ENCODE results near the gene COL27A1.
A peak's percentile ranks its signal among the peaks of the same experiment; 100 is the strongest.

Gene COL27A1

DNA sequence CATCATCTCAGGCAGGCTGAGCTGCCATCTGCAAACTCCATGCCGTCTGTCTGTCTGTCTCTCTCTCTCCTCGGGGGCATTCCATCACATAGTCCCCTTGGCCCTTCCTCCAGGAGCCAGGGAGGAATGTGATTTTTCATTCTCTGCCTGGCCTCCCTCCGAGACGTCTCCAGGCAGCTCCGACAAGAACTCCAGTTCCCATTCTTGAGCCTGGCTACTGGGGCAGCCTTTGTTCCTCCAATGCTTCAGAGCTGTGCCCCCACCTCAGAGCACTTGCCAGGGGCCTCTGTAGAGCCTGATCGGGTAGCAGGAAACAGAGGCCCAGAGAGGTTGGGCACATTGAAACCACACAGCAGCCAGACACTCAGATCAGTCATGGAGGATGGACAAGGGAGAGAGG lies 74.0 kb downstream of the COL27A1 start:
- DNase-seq: no peak

DNA sequence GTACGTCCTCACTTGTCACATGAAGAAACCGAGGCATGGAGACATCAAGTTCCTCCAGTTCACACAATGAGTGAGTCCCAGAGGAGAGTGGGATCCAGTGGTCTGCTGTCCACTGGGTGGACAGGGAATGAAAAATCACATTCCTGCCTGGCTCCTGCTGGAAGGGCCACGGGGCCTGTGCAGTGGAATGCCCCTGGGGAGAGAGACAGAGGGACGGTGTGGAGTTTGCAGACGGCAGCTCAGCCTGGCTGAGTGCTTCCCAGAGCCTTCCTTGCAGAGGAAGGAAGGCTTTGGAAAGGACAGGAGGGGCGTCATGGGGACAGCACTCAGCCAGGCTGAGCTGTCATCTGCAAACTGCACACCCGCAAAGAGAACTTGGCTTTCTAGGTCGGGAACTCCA lies 74.7 kb downstream of the COL27A1 start:
- DNase-seq: no peak

DNA sequence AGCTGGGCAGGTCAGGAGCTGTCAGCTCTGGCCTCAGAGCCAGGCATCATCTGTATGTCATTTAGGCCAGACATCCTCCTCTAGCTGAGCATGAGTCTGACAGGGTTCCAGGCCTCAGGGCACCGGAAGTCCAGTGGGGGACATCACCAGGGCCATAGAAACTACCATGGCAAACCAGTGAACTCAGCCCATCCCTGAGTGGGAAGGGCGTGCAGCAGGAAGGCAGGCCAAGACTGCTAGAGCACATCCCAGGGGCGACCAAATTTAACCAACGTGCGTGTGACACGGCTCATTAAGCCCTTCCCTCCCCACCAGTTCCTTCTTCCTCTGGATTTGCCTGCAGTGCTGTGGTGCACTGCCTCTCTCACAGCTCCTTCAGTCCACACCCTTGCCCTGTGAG lies 75.9 kb downstream of the COL27A1 start:
- peak in 1 of 4 experiments; percentile 18 for DNase-seq

DNA sequence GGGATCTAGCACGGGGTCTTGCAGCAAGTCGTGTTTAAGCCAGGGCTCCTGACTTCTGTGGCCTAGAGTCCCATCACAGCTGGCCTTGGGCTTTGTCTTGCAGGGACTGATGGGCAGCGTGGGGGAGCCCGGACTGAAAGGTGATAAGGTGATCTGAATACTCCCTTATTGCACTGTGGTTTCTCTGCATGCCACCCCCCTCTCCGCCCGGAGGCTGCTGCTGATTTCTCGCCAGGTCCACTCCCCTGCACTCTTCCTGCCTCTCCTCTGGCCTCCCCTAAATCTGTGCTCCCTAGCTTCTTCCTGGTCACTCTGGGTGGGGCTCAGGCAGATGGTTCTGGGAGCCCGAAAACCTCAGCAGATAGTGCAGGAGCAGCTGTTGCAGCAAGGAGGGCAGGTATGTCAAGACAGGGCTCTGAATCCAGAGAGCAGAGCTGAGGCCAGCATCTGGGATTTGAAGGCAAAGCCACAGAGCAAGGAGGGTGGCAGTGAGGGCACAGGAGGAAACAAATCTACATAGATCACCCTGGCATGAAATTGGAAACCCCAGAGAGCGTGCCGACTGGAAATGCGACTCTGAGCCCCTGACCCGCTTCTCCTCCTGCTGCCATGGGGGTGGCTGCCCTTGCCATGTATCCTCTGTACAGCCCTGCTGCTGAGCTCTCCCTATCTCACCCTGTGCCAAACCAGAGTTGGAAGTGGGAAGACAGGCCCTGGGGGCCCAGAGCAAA lies 76.5 kb downstream of the COL27A1 start:
- no peak for DNase-seq

DNA sequence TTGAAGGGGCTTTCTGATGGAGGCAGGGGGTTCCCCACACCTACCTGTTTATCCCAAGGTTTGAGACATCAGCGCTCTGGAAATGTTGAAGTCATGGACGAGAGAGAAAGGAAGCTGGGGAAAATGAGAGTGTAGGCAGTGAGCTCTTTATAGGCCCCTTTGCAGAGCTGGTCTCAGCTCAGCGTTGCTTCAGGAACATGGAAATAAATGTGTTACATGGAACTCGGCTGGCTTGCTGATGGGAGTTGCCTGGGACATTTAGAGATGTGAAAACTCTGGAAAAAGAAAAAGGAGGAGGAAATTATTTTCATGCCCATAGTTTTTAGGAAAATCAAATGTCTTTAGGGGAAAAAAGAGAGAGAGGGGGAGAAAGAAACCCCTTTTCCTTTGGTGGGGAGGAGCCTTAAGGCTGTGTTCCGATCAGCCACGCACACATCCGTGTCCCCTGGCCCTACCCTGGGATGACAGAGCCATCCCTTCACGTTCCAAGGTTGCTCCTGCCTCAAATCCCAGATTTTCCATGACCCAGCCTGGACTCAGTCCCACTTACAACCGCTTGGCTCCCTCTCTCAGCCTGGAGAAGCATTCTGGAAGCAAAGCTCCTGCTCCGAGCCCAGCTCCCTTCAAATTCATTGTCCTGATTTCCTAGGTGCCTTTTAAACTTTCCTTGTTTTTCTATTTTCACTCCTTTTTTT lies 78.3 kb downstream of the COL27A1 start:
- DNase-seq: no peak

DNA sequence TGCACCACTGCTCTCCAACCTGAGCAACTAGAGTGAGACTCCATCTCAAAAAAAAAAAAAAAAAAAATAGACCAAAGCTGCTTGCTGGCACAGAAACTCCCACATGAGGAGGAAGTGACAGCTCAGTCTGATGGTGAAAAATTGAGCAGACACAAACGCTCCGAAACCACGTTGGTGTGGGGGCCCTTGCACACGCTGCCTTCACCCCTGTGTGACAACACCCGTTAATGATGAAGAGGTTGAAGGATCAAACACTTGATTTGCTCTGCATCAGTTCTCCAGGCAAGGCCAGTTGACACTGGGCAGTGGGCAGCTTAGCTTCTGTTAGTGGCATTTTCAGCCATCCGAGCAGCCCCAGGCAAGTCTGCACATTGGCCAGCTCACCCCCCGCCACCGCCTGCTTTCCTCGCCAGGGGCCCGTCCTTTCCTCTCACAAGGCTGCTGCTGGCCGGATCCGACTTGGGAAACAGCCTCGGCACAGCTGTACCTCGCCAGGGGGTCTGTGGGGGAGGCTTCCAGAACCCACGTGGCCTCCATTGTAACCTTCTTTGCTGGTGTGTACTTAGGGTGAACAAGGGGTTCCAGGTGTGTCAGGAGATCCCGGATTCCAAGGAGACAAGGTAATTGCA lies 79.8 kb downstream of the COL27A1 start:
- peak; percentile 18 to 48 (median 37) for DNase-seq

DNA sequence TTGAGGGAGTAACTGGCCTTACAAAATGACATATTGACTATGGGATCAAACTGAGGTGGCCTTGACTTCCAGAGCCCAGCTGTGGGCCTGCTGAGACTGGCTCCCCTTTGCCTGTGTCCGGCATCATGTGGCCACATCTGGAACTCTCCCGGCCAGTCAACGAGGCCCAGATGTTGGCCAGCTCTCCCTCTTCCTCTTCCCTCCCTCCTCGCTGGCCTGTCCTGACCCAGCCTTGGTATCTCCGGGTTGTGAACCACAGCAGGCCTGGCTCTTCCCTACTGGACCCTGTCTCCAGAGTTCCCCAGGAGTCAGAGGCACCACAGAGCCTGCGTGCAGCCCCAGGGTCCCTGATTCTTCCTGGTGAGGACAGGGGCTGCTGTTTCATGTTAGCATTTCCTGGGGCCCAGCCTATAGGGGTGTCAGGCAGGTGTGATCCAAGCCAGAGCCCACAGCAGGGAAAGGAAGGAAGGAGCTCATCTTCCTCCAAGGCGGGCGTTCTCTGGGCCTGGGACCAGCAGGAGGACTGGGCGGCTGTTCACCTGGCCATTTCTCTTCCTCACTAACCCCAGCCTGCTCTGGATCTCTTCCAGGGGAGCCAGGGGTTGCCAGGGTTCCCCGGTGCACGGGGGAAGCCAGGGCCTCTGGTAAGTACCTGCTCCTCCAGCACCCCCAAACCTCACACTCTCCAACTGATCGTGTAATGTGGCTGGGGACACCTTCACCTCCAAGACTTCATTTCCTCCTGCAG lies 81.2 kb downstream of the COL27A1 start:
- DNase-seq: no peak

DNA sequence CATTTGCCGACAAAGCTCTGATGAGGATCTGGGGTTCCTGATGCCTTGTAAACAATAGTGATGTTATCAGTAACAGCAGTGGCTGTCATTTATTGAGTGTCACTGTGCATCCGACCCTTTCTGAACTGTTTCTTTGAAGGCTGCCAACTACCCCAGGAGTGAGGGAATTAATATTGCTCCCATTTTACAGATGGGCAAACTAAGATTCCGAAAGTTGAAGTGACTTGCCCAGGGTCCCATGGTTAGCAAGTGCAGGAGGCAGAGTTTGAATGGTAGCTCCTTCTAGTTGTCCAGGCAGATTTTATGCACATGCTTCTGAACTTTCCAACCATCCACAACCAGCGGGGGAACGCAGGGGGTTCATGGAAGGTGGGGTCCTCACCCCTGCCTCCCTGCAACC lies 81.9 kb downstream of the COL27A1 start:
- no peak for DNase-seq

DNA sequence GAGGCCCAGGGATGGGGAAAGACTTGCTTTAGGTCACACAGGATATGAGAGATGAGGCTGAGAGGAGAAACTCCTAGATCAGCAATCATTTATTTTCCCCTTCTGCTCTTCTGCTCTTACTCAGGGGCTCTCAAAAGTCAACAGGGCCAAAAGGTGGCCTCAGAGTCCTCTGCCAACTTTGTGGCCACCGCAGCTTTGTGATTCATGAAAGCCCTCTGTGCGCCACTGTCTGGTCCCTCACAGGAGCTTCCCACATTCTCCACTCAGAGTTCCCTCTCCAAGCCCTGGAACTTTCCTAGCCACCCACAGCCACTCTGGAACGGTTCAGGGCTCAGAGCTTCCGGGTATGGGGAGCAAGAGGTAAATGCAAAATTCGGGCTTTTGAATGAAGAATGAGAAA lies 82.4 kb downstream of the COL27A1 start:
- DNase-seq: no peak

DNA sequence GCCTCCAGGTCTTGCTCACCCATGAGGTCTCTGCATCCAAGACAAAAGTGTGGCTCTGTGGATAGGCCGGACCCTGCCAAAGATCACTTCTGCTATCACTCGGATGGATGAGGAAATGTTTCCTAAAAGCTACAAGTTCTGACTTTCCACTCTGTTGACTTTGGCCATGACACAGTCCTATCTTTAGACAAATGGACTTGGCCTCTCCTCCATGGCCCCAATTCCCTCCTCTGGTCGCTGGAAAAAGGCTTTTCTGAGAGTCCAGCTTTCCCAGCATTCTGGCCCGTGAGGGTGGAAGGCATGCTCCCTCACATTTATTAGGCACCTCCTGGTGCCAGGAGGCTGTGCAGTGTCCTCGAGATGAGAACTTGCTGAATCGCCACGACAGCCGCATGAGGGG lies 83.1 kb downstream of the COL27A1 start:
- DNase-seq: no peak

DNA sequence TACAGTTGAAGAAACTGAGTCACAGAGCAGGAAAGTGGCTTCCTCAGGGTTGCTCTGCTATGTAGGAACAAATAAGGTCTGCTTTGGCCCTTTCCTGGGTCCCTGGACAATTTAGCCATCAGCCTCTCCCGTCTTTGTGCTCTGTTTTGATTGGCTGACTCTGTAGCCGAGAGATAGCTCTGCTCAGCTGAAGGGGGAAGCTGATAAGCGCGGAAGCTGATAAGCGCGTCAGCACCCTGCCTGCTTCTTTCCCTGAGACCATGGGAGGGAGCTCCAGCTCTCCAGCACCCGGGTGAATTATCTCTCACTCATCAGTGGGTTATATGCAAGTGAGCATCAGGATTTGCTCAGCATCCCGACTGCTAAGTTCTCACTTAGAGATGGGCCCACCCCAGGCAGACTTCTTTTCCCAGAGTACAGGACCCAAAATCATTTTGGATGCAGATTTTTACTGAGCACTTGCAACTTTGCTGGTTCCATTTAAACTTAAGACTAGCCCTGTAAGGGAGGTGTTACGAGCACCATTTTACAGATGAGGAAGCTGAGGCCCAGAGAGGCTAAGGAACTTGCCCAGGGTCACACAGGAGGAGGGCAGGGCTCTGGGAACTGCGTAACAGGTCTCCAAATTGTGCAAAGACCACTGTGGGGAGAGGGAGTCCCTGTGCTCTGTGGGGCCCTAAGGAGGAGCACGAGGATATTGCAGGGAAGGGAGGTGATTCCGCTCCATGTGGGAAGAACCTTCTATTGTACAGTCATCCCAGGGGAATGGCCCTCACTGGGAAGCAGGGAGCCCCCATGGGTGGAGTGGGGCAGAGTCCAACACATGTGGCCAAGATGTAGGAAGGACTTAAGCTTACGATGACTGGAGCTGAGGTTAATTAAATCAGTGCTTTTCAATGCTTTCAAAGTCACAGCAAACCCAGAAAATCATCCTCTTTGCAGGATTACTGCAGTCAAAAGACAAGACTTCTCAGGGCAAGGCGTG lies 83.8 kb downstream of the COL27A1 start:
- peak; percentile 4 to 32 (median 12) for DNase-seq

DNA sequence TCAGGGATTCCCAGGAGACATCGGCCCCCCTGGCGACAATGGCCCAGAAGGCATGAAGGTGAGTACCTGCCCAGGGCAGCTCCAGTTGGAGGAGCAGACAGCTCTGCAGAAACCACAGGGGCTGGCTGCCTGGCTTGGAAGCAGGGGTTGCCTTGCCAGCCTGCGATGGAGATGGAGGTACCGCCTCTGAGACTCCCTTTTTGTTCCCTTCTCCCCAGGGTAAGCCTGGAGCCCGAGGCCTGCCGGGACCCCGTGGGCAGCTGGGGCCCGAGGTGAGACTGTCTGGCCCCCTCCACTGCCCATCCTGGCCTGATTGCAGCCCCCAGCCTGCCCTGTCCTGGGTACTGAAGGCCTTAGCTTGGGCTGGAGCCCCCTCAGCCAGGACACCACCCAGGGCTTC lies 84.9 kb downstream of the COL27A1 start:
- no peak for DNase-seq

DNA sequence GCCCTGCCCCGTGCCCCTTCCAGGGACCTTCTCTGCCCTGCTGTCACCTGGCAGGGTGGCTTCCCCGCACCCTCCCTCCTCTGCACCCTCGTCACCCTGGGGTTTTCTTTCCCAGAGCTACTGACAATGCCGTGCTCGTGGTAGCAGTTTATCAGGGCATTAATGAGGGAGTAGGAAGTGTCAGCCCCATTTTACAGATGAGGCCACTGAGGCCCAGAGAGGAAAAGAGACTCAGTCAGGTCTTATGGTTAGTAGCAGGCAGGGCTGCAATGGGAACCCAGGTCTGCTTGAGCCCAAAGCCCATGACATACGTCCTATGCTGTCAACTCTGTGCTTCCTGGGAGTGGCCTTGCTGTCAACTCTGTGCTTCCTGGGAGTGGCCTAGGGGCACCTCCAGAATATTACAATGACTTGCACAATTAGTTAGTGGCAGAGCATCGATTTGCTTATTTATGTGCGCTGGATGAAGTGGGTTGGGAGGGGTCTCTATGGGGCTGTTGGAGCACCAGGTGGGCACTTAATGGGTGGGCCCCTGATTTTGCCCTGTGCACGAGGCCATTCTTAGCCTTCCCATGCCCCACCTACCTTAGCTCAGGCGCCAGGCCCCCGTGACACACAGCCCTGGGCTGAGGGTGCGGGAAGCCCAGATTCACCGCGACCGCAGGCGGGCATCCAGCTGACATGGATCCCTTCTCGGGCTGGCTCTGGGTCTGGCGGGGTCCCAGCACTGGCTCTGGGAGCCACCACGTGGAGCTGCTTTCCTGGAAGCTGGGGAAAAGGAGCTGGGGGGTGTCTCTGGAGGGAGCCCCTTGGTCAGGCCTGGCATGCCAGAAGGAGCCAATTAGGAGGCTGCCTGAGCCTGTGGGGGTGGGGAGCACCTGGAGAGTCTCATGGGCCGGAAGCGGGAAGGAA lies 85.6 kb downstream of the COL27A1 start:
- DNase-seq: no peak

DNA sequence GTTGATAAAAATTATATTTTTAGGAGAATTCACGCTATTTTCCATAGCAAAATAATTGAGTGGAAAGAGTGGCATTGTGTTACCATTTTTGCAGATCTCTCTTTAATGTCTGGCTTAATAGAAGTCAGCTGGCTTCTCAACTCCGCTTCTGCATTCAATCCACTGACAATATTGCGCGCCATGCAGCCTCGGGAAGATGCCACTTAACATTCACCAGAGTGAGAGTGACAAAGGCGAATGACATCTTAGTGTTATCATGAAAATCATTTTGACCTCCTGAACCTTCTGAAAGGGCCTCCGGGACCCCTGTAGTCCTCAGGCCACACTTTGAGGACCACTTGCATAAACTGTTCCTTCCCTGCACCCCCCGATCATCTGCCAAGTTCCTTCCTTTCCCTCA lies 87.5 kb downstream of the COL27A1 start:
- DNase-seq: no peak

DNA sequence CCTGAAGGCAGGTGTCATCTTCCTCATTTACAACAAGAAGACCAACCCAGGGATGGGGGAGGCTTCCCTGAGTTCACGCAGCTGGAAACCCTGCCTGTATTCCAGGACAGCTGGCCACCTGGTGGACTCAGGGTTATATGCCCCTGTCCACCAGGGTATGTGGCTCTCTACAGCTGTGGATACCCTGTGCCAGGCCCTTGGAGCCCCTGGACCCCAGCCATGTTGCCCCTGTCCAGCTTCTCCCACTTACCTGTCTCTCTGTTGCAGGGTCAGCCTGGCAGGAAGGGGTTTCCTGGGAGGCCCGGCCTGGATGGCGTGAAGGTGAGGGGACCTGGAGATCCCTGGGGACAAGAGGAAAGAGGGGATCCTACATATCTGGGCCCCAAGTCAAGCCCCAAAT lies 87.9 kb downstream of the COL27A1 start:
- no peak for DNase-seq

DNA sequence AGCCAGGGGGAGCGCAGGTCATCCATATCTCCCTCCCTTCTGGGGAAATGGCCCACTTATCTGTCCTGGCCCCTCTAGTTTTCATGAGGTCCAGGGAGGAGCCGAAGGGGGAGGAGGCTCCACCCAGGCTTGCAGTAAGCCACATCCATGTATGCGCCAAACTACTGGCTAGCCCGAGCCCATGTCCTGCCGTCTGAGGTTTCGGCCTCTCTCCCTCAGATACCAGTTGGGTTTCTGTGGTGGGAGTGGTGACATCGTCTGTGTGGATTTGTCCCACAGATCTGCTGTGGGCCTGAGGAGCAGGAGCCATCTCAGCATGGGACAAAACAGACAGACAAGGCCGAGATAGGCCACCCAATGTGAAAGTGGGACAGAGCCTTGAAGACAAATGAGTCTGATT lies 89.2 kb downstream of the COL27A1 start:
- no peak for DNase-seq

DNA sequence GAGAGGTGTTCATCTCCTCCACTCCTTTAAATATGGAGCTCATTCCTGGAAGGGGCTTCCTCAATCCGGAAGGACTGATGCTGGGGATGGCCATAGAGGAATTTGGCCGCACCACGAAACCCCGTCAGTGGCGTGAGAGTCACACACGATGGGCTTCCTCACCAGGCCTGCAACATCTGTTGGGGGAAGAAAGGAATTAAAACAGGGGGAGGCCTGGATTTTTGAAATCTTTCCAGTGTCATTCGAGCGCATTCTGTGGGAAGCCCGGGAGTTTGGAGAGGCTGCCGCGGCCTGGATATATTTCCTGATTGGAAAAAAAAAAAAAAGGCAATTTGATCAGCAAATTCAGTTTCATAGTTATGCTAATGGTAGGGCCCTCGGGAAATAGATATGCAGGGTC lies 91.2 kb downstream of the COL27A1 start:
- DNase-seq: no peak

DNA sequence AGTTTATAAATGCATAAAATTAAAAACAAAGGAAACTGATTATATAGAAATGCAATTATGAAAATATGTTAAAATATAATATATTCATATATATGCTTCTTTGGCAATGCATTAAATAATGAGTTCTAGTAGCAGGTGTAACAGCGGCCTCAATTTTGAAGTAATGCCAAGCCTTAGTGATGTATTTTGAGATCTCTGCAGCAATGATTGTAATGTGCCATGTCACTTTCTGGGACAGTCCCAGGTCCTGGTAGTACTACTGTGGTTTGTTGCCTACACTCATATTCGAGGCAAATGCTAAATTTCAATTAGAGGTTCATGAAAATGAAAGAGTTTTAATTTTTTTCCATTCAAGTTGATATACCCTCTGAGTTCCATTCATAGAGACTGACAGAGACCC lies 91.7 kb downstream of the COL27A1 start:
- no peak for DNase-seq

DNA sequence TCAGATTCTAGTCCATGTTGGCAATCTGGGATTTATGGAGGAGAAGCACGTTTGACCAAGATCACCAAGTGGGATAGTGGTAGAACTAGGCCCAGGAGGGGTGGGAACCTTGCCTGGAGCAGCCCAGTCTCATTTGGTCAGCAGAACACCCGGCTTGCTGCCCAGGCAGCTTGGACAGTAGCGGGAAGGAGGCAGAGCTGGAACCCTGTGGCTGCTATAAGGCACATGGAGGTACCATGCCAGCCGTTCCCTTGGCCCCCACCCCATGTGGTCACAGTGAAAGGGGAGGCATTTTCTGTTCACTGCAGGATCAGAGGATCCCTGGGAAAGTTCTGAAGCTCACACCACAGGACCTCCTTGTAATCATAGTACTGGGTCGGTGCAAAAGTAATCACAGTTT lies 92.2 kb downstream of the COL27A1 start:
- no peak for DNase-seq

DNA sequence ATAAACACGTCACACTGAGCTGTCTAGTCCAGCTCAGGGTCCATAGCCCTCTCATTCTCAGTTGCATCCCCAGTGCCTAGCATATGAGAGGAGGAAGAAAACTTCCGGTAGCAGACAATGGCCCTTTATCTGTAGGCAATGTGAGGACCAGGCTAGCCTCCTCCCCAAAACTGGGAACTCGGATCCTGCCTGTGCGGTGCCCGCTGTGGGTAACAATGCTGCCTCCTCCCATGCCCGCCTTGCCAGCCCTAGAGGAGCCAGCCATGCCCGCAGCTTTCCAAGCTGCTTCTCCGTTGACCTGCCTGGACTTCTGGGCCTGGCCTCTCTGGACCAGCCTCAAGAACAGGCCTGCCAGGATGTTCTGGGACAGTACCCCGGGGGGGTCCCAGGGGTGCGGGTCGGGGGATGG lies 93.0 kb downstream of the COL27A1 start:
- no peak for DNase-seq
